HEK293 (cell line): Measurements from ENCODE around the gene ADA.

Experiments
- CTCF ChIP-seq: fragments of 450-650 bp; formaldehyde crosslinking; IDR thresholded peaks from 2 replicates; pipeline ENCODE4 v1.5.1; 2016; ENCODE audit warnings: missing biosample characterization, missing genetic modification characterization
- PATZ1 ChIP-seq: fragments of 450-650 bp; formaldehyde crosslinking; IDR thresholded peaks from 2 replicates; pipeline ENCODE4 v1.5.1; 2016; ENCODE audit warnings: missing biosample characterization, missing genetic modification characterization
- REPIN1 ChIP-seq: fragments of 450-650 bp; formaldehyde crosslinking; IDR thresholded peaks from 2 replicates; pipeline ENCODE4 v1.5.1; 2017; ENCODE audit warnings: missing biosample characterization, missing genetic modification characterization, low read depth
- SP2 ChIP-seq: fragments of 450-650 bp; formaldehyde crosslinking; IDR thresholded peaks from 2 replicates; pipeline ENCODE4 v1.5.1; 2016; ENCODE audit warnings: missing biosample characterization, missing genetic modification characterization
- ZNF140 ChIP-seq: fragments of 450-650 bp; formaldehyde crosslinking; IDR thresholded peaks from 2 replicates; pipeline ENCODE4 v1.5.1; 2016; ENCODE audit warnings: missing biosample characterization, missing genetic modification characterization
- ZNF704 ChIP-seq: fragments of 450-650 bp; formaldehyde crosslinking; IDR thresholded peaks from 2 replicates; pipeline ENCODE4 v1.5.1; 2016; ENCODE audit warnings: missing biosample characterization, missing genetic modification characterization

- TF ChIP-seq SP2 (tag by site-specific recombination), result no peak
- TF ChIP-seq REPIN1 (tag by site-specific recombination), result no peak
- TF ChIP-seq CTCF (tag by site-specific recombination), result no peak
- TF ChIP-seq PATZ1 (tag by site-specific recombination), result no peak
- no peak for TF ChIP-seq ZNF704 (tag by site-specific recombination)
- no peak for TF ChIP-seq ZNF140 (tag by site-specific recombination)
Measured at GRCh38 chr20:44597930-44598329, 53.6 kb downstream of the ADA start.
